Neuronal stem cell (in vitro differentiated cells): ENCODE data around the gene ERVH48-1.
"Not testable (repeated sequence)": the region's sequence is repeated elsewhere in the genome, so short reads cannot be mapped to it uniquely, and the experiment has no call there.

Experiments used
- DNase-seq: peaks from one replicate; pipeline ENCODE4 v3.0.0-alpha.2; 2013; ENCODE audit warnings: low spot score
- H2AFZ ChIP-seq: one replicate; pipeline ENCODE4 v1.6.1; 2013; ENCODE audit warnings: mild to moderate bottlenecking, low read length, inconsistent platforms
- H2AK5ac ChIP-seq: 2 replicates; pipeline ENCODE4 v1.6.1; 2013; ENCODE audit warnings: low read depth, mild to moderate bottlenecking, inconsistent platforms, low read length, moderate library complexity, mixed read lengths
- H2BK120ac ChIP-seq: 2 replicates; pipeline ENCODE4 v1.6.1; 2013; ENCODE audit warnings: low read depth, mild to moderate bottlenecking, inconsistent platforms, low read length, moderate library complexity, mixed read lengths
- H2BK12ac ChIP-seq: one replicate; pipeline ENCODE4 v1.6.1; 2013; ENCODE audit warnings: low read length, inconsistent platforms
- H2BK15ac ChIP-seq: 2 replicates; pipeline ENCODE4 v1.6.1; 2013; ENCODE audit warnings: mild to moderate bottlenecking, low read length, inconsistent platforms, mixed read lengths
- H2BK5ac ChIP-seq: one replicate; pipeline ENCODE4 v1.6.1; 2013; ENCODE audit warnings: inconsistent platforms, mild to moderate bottlenecking, low read length, moderate library complexity
- H3K14ac ChIP-seq: one replicate; pipeline ENCODE4 v1.6.1; 2013; ENCODE audit warnings: low read length, inconsistent platforms
- H3K18ac ChIP-seq: 2 replicates; pipeline ENCODE4 v1.6.1; 2013; ENCODE audit warnings: low read length, inconsistent platforms
- H3K23ac ChIP-seq: 2 replicates; pipeline ENCODE4 v1.6.1; 2013; ENCODE audit warnings: low read depth, mild to moderate bottlenecking, mixed read lengths, low read length, inconsistent platforms; ENCODE audit not compliant: poor library complexity
- H3K27ac ChIP-seq: replicated peaks from 3 replicates; pipeline ENCODE4 v1.5.1; 2013; ENCODE audit warnings: low read length, inconsistent platforms
- H3K27me3 ChIP-seq, 3 experiments: 2 replicates each; pipeline ENCODE4 v1.6.1; 2013; ENCODE audit warnings: low read length in 3 of 3, mild to moderate bottlenecking in 2 of 3, inconsistent platforms in 1 of 3, low read depth in 1 of 3, mixed read lengths in 1 of 3, moderate library complexity in 1 of 3; ENCODE audit not compliant: control insufficient read depth in 3 of 3, insufficient read depth in 3 of 3
- H3K36me3 ChIP-seq, 2 donors: replicated peaks in 1 of 2; 2 replicates each; pipeline ENCODE4 v1.6.1; 2013; ENCODE audit warnings: low read length in 2 of 2; ENCODE audit not compliant: control insufficient read depth in 2 of 2, insufficient read depth in 2 of 2
- H3K4ac ChIP-seq: 2 replicates; pipeline ENCODE4 v1.6.1; 2013; ENCODE audit warnings: inconsistent platforms, mild to moderate bottlenecking, low read length, moderate library complexity
- H3K4me1 ChIP-seq, 2 donors: 1 replicate in 1 of 2; 2 replicates in 1 of 2; pipeline ENCODE4 v1.6.1; 2013; ENCODE audit warnings: low read length in 2 of 2, low read depth in 1 of 2; ENCODE audit not compliant: control insufficient read depth in 2 of 2, insufficient read depth in 1 of 2
- H3K4me2 ChIP-seq: one replicate; pipeline ENCODE4 v1.6.1; 2013; ENCODE audit warnings: mild to moderate bottlenecking, low read length, inconsistent platforms; ENCODE audit not compliant: insufficient read depth, poor library complexity, severe bottlenecking
- H3K4me3 ChIP-seq, 2 donors: 2 replicates each; pipeline ENCODE4 v1.5.1; 2013; ENCODE audit warnings: low read length in 2 of 2, mild to moderate bottlenecking in 2 of 2, inconsistent platforms in 1 of 2, moderate library complexity in 1 of 2
- H3K79me1 ChIP-seq: one replicate; pipeline ENCODE4 v1.6.1; 2013; ENCODE audit warnings: low read depth, mild to moderate bottlenecking, inconsistent platforms, low read length, moderate library complexity
- H3K9ac ChIP-seq: one replicate; pipeline ENCODE4 v1.6.1; 2013; ENCODE audit warnings: mild to moderate bottlenecking, low read depth, low read length, inconsistent platforms; ENCODE audit not compliant: poor library complexity
- H3K9me3 ChIP-seq, 2 donors: replicated peaks in 1 of 2; 2 replicates each; pipeline versions ENCODE3 to v1.6.1; 2013; ENCODE audit warnings: low read length in 2 of 2, mild to moderate bottlenecking in 2 of 2, inconsistent platforms in 1 of 2, low read depth in 1 of 2, mixed read lengths in 1 of 2, moderate library complexity in 1 of 2; ENCODE audit not compliant: control insufficient read depth in 2 of 2, insufficient read depth in 1 of 2
- H4K8ac ChIP-seq: one replicate; pipeline ENCODE4 v1.6.1; 2013; ENCODE audit warnings: low read depth, mild to moderate bottlenecking, inconsistent platforms, low read length, moderate library complexity
- H4K91ac ChIP-seq: one replicate; pipeline ENCODE4 v1.6.1; 2013; ENCODE audit warnings: low read length, low read depth, mild to moderate bottlenecking, inconsistent platforms; ENCODE audit not compliant: poor library complexity
- WGBS, 2 donors: extraction: QIAGEN DNeasy Blood & Tissue Kit; methylation state at CpG; one replicate each; pipeline ENCODE4 v1.1.7; 2013; ENCODE audit warnings: missing lambda C conversion rate in 2 of 2, mixed read lengths in 1 of 2; ENCODE audit not compliant: insufficient read length in 2 of 2, insufficient replicate concordance in 1 of 2; ENCODE audit errors: extremely low coverage in 2 of 2; 5-methylcytosine and 5-hydroxymethylcytosine counted together

ERVH48-1 gene

DNA sequence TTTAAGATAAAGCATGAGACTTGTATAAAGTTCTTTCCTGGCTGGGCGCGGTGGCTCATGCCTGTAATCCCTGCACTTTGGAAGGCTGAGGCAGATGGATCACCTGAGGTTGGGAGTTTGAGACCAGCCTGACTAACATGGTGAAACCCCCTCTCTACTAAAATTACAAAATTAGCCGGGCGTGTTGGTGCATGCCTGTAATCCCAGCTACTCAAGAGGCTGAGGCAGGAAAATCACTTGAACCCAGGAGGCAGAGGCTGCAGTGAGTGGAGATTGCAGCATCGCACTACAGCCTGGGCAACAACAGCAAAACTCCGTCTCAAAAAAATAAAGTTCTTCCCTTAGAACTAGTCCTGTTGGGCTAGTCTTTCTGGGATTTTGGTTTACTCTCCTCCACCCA lies 13.5 kb downstream of the ERVH48-1 start:
- not testable (repeated sequence) for DNase-seq, H4K8ac ChIP-seq, H3K27me3 ChIP-seq, H3K14ac ChIP-seq, H3K9me3 ChIP-seq, H3K18ac ChIP-seq, H4K91ac ChIP-seq, H3K9ac ChIP-seq, H3K27ac ChIP-seq, H2BK15ac ChIP-seq, H3K4me1 ChIP-seq, H3K4me2 ChIP-seq, H3K4me3 ChIP-seq, H2AK5ac ChIP-seq, H2BK12ac ChIP-seq, H3K79me1 ChIP-seq, H2BK5ac ChIP-seq, H3K23ac ChIP-seq, H2BK120ac ChIP-seq, H2AFZ ChIP-seq, H3K4ac ChIP-seq
- H3K36me3 ChIP-seq = peaks cover 6 to 57% of the 10 kb centered on the region in 2 donors
- WGBS, 2 donors = no CpG with 5 or more reads among the region's 6 CpGs

DNA sequence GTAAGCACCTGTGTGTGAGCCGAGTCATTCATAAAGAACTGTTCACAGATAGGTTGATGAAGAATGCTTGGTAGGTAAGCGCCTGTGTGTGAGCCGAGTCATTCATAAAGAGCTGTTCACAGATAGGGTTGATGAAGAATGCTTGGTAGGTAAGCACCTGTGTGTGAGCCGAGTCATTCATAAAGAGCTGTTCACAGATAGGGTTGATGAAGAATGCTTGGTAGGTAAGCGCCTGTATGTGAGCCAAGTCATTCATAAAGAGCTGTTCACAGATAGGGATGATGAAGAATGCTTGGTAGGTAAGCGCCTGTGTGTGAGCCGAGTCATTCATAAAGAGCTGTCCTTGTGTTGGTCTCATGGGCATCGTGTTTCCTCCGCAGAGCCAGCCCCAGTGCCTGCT lies 16.9 kb downstream of the ERVH48-1 start:
- H3K14ac ChIP-seq, H3K9ac ChIP-seq, H3K23ac ChIP-seq, H3K4me2 ChIP-seq, H3K4ac ChIP-seq, H3K27ac ChIP-seq, H2BK15ac ChIP-seq, H3K27me3 ChIP-seq, H4K8ac ChIP-seq, H2BK12ac ChIP-seq, H3K4me1 ChIP-seq, H2BK120ac ChIP-seq, H2AK5ac ChIP-seq, H2BK5ac ChIP-seq, H3K79me1 ChIP-seq, H2AFZ ChIP-seq, H3K18ac ChIP-seq, H4K91ac ChIP-seq, H3K4me3 ChIP-seq, DNase-seq: not testable (repeated sequence)
- Histone ChIP-seq H3K36me3 (peaks cover 26 to 89% of the 10 kb centered on the region in 2 donors), H3K9me3 (peaks cover 10 to 24% of the 10 kb centered on the region in 2 donors)
- WGBS, 2 donors = no CpG with 5 or more reads among the region's 9 CpGs

DNA sequence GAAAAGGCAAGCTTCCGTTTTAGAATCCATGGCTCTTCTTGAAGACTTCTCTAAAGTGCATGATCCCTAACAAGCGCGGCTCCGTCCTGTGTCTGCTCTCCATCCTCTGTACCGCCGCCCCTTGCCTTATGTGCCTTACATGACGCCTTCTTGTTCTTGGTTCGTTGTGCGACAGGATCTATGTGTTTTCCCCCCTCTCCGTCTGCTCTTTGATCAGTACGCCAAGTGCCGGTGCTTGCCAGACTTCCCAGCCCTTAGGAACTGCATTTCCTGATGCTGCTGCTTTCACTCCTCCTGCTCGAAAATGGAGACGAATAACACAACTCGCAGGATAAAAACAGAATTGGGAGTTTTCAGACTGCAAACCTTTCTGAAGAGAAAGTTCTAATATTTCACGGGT lies 19.2 kb downstream of the ERVH48-1 start:
- Histone ChIP-seq H3K4me2 (no peak overlapping the region), H3K79me1 (peaks cover 2% of the 10 kb centered on the region), H3K9me3 (peaks cover 10 to 24% of the 10 kb centered on the region in 2 donors), H3K4ac (no peak overlapping the region), H2BK5ac (no peak overlapping the region), H3K9ac (no peak overlapping the region), H2AK5ac (no peak overlapping the region), H3K23ac (no peak overlapping the region), H2BK12ac (no peak overlapping the region), H3K18ac (no peak overlapping the region), H3K4me1 (no peaks in the 10 kb centered on the region), H3K14ac (no peak overlapping the region), H2BK120ac (no peak overlapping the region), H4K91ac (no peak overlapping the region), H4K8ac (no peak overlapping the region), H3K27ac (no peak overlapping the region), H3K27me3 (no peaks in the 10 kb centered on the region), H2AFZ (no peak overlapping the region), H3K36me3 (peaks cover 33 to 93% of the 10 kb centered on the region in 2 donors), H3K4me3 (no peak overlapping the region), H2BK15ac (no peak overlapping the region)
- no peak for DNase-seq
- whole genome bisulfite sequencing, 2 donors = no CpG with 5 or more reads among the region's 16 CpGs

DNA sequence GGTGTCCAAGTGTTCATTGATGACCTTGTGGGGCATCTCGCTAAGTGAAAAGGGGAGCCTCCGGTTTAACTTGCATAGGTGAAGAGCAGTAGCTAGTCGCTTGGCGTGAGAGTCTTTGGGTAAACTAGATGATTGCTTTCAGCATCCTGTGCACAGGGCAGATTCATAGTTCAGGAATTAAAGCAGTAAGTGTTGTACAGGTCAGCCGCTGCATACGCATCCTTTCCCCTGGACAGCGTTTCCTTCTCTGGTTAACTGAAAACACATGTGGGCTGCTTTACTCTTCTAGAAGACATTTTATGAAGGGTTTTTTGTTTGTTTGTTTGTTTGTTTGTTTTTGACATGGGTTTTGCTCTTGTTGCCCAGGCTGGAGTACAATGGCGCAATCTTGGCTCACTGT lies 20.2 kb downstream of the ERVH48-1 start:
- H2AFZ ChIP-seq = no peak overlapping the region
- H2BK15ac ChIP-seq = no peak overlapping the region
- H3K18ac ChIP-seq = no peak overlapping the region
- no peak overlapping the region for H2BK120ac ChIP-seq
- no peak overlapping the region for H4K91ac ChIP-seq
- no peak overlapping the region for H3K4ac ChIP-seq
- no peak overlapping the region for H2BK12ac ChIP-seq
- H3K27me3 ChIP-seq = no peaks in the 10 kb centered on the region
- no peak overlapping the region for H2BK5ac ChIP-seq
- no peaks in the 10 kb centered on the region for H3K4me1 ChIP-seq
- no peak overlapping the region for H2AK5ac ChIP-seq
- no peak for DNase-seq
- no peak overlapping the region for H3K23ac ChIP-seq
- no CpG with 5 or more reads among the region's 8 CpGs for WGBS, 2 donors
- no peak overlapping the region for H3K27ac ChIP-seq
- H3K9me3 ChIP-seq = peaks cover 10 to 24% of the 10 kb centered on the region in 2 donors
- H4K8ac ChIP-seq = no peak overlapping the region
- H3K14ac ChIP-seq = no peak overlapping the region
- peaks cover 37 to 93% of the 10 kb centered on the region in 2 donors for H3K36me3 ChIP-seq
- peaks cover 2% of the 10 kb centered on the region for H3K79me1 ChIP-seq
- no peak overlapping the region for H3K9ac ChIP-seq
- H3K4me3 ChIP-seq = no peak overlapping the region
- H3K4me2 ChIP-seq = no peak overlapping the region
